ENCODE measurements around the gene C9orf43. TPM values are rescaled to one million over a fixed set of nuclear protein-coding genes. Genes with fewer than 3 reads are reported as not detected.

Gene C9orf43
- total and polyA plus RNA-seq, 10 of the 15 experiments (the other 5 are each of a cell fraction or from before 2014, with no cell fraction given): 0.08 to 0.79 (median 0.55) TPM

DNA sequence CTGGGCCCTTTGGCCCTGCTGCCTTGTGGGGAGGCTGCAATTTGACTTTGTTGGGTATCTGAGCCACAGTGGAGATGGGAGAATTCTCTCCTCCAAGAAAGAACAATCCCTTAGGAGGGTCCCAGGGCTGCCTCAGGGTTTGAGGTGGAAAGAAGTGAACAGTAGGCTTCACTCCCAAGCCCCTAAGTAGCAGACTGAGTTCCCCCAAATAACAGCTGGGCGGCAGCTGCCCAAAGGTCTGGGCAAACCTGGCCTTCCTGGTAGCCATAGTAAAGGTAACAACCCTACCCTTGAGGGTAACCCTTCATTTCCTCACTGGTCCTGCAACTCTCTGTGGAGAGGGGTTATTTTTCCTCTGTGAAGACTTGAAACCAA is 53.7 kb downstream of the C9orf43 start:
- no TSS peak for BruUV-seq (replicated peaks)
- in situ Hi-C loops (cut with MboI): loop anchor here (25.0 kb wide), 1 partner anchor 573 kb away; no protein-coding TSS in a partner anchor
- Histone ChIP-seq H3K4me1 (ENCODE audit: control insufficient read depth, insufficient read depth, low read length) (no peaks in the 10 kb centered on the region), H3K4me2 (ENCODE audit: control insufficient read depth, insufficient read depth) (no peak overlapping the region), H3K4me3 (no peak overlapping the region), H2AFZ (ENCODE audit: control insufficient read depth, low read depth, low read length) (no peak overlapping the region), H3K9ac (ENCODE audit: control insufficient read depth, insufficient read depth, low read length) (no peak overlapping the region), H3K27me3 (replicated peaks in 1 of 2; ENCODE audit: control insufficient read depth in 2 of 2, insufficient read depth in 2 of 2, low read length in 1 of 2) (no peaks in the 10 kb centered on the region), H4K20me1 (ENCODE audit: control insufficient read depth, insufficient read depth) (no peaks in the 10 kb centered on the region), H3K79me2 (ENCODE audit: control insufficient read depth, insufficient read depth, low read length) (no peaks in the 10 kb centered on the region), H3K27ac (ENCODE audit: control insufficient read depth, insufficient read depth) (no peak overlapping the region), H3K9me3 (replicated peaks; ENCODE audit: control insufficient read depth, insufficient read depth, low read length) (no peaks in the 10 kb centered on the region; the same call in 1 of the 3 replicates), H3K36me3 (ENCODE audit: control insufficient read depth in 2 of 2, insufficient read depth in 2 of 2, low read length in 1 of 2) (no peaks in the 10 kb centered on the region)
- FAIRE-seq (no peak), ATAC-seq (no peak), DNase-seq (ENCODE audit: low read depth, low spot score) (no peak)
- ChIA-PET SMC1A (ENCODE audit: uncharacterized antibody, unreplicated experiment) (interaction anchor here (1.1 to 2.3 kb wide), 3 partner anchors 9 to 118 kb away, joined by 3 to 7 read pairs (median 6); no protein-coding TSS in a partner anchor), RAD21 (ENCODE audit: unreplicated experiment) (no interaction called here), CTCF (interaction anchor here (0.7 kb wide), 1 partner anchor 119 kb away, joined by 3 read pairs; no protein-coding TSS in a partner anchor), POLR2A (no interaction called here)
- WGBS (ENCODE audit: insufficient coverage, insufficient replicate concordance, low lambda C conversion rate, missing lambda C conversion rate): 64% methylated on average over 1 of the region's 1 CpG
- intact Hi-C loops (cut with micrococcal nuclease; ENCODE audit: unreplicated experiment): no loop called here
- TF ChIP-seq NFYA (IDR thresholded peaks at IDR 0.05; ENCODE audit: borderline replicate concordance, low read depth, low read length) (no peak), MYC (IDR thresholded peaks at IDR 0.05; ENCODE audit: insufficient read depth, insufficient read length, insufficient replicate concordance, low read length, severe bottlenecking) (no peak), YBX1 (IDR thresholded peaks at IDR 0.05) (no peak), SIN3A (IDR thresholded peaks at IDR 0.05; ENCODE audit: low read depth, low read length) (no peak), ZNF217 (IDR thresholded peaks at IDR 0.05) (no peak), YY1 (IDR thresholded peaks at IDR 0.05; ENCODE audit: low read depth, low read length) (no peak), CBFB (IDR thresholded peaks at IDR 0.05; ENCODE audit: low read depth) (no peak), FOS (IDR thresholded peaks at IDR 0.05; ENCODE audit: borderline replicate concordance, extremely low read depth, insufficient read length) (no peak)
- TF ChIP-seq, protein P1, sequence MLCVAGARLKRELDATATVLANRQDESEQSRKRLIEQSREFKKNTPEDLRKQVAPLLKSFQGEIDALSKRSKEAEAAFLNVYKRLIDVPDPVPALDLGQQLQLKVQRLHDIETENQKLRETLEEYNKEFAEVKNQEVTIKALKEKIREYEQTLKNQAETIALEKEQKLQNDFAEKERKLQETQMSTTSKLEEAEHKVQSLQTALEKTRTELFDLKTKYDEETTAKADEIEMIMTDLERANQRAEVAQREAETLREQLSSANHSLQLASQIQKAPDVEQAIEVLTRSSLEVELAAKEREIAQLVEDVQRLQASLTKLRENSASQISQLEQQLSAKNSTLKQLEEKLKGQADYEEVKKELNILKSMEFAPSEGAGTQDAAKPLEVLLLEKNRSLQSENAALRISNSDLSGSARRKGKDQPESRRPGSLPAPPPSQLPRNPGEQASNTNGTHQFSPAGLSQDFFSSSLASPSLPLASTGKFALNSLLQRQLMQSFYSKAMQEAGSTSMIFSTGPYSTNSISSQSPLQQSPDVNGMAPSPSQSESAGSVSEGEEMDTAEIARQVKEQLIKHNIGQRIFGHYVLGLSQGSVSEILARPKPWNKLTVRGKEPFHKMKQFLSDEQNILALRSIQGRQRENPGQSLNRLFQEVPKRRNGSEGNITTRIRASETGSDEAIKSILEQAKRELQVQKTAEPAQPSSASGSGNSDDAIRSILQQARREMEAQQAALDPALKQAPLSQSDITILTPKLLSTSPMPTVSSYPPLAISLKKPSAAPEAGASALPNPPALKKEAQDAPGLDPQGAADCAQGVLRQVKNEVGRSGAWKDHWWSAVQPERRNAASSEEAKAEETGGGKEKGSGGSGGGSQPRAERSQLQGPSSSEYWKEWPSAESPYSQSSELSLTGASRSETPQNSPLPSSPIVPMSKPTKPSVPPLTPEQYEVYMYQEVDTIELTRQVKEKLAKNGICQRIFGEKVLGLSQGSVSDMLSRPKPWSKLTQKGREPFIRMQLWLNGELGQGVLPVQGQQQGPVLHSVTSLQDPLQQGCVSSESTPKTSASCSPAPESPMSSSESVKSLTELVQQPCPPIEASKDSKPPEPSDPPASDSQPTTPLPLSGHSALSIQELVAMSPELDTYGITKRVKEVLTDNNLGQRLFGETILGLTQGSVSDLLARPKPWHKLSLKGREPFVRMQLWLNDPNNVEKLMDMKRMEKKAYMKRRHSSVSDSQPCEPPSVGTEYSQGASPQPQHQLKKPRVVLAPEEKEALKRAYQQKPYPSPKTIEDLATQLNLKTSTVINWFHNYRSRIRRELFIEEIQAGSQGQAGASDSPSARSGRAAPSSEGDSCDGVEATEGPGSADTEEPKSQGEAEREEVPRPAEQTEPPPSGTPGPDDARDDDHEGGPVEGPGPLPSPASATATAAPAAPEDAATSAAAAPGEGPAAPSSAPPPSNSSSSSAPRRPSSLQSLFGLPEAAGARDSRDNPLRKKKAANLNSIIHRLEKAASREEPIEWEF (IDR thresholded peaks at IDR 0.05; ENCODE audit: insufficient replicate concordance, low read depth, low read length): no peak
- TF ChIP-seq, protein P2, sequence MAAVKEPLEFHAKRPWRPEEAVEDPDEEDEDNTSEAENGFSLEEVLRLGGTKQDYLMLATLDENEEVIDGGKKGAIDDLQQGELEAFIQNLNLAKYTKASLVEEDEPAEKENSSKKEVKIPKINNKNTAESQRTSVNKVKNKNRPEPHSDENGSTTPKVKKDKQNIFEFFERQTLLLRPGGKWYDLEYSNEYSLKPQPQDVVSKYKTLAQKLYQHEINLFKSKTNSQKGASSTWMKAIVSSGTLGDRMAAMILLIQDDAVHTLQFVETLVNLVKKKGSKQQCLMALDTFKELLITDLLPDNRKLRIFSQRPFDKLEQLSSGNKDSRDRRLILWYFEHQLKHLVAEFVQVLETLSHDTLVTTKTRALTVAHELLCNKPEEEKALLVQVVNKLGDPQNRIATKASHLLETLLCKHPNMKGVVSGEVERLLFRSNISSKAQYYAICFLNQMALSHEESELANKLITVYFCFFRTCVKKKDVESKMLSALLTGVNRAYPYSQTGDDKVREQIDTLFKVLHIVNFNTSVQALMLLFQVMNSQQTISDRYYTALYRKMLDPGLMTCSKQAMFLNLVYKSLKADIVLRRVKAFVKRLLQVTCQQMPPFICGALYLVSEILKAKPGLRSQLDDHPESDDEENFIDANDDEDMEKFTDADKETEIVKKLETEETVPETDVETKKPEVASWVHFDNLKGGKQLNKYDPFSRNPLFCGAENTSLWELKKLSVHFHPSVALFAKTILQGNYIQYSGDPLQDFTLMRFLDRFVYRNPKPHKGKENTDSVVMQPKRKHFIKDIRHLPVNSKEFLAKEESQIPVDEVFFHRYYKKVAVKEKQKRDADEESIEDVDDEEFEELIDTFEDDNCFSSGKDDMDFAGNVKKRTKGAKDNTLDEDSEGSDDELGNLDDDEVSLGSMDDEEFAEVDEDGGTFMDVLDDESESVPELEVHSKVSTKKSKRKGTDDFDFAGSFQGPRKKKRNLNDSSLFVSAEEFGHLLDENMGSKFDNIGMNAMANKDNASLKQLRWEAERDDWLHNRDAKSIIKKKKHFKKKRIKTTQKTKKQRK (IDR thresholded peaks at IDR 0.05; ENCODE audit: low read depth, low read length): no peak
- TF ChIP-seq, protein P3, sequence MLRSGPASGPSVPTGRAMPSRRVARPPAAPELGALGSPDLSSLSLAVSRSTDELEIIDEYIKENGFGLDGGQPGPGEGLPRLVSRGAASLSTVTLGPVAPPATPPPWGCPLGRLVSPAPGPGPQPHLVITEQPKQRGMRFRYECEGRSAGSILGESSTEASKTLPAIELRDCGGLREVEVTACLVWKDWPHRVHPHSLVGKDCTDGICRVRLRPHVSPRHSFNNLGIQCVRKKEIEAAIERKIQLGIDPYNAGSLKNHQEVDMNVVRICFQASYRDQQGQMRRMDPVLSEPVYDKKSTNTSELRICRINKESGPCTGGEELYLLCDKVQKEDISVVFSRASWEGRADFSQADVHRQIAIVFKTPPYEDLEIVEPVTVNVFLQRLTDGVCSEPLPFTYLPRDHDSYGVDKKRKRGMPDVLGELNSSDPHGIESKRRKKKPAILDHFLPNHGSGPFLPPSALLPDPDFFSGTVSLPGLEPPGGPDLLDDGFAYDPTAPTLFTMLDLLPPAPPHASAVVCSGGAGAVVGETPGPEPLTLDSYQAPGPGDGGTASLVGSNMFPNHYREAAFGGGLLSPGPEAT (IDR thresholded peaks at IDR 0.05; ENCODE audit: low read depth): no peak
